ENCODE data around the gene RLF. TPM values are rescaled to one million over a fixed set of nuclear protein-coding genes. Genes with fewer than 3 reads are reported as not detected.

The RLF gene
- total and polyA plus RNA-seq, 2 of the 8 experiments (the other 6 are each of a cell fraction or from before 2014, with no cell fraction given): 4.2 to 18.0 TPM

- TF ChIP-seq BCL11A (IDR thresholded peaks at IDR 0.05; ENCODE audit: low read depth in 2 of 2, low read length in 2 of 2) (no peak), CTCF (IDR thresholded peaks at IDR 0.05; ENCODE audit: control extremely low read depth in 1 of 3, insufficient read depth in 1 of 3, low read depth in 1 of 3, low read length in 3 of 3) (no peak), CREB1 (IDR thresholded peaks at IDR 0.05) (no peak), CBX5 (IDR thresholded peaks at IDR 0.05; ENCODE audit: low read depth, low read length) (no peak)
Measured at GRCh38 chr1:40197656-40198055, 36.5 kb downstream of the RLF start (continued).
